ENCODE results near the gene NKAIN2. TPM values are rescaled to one million over a fixed set of nuclear protein-coding genes. Genes with fewer than 3 reads are reported as not detected.
"Not testable (repeated sequence)": the region's sequence is repeated elsewhere in the genome, so short reads cannot be mapped to it uniquely, and the experiment has no call there.

Gene NKAIN2
- total RNA-seq, 4 donors from 2014 or later = 0.11 to 1.0 (median 0.94) TPM; not detected in 1

- no peak for DNase-seq
- intact Hi-C loops (cut with DNase I) = no loop called here
- Histone ChIP-seq H3K9me3 (no peaks in the 10 kb centered on the region), H3K36me3 (no peaks in the 10 kb centered on the region), H3K4me3 (replicated peaks in 1 of 3) (no peak overlapping the region), H3K4me1 (no peaks in the 10 kb centered on the region), H3K27ac (no peak overlapping the region), H3K27me3 (no peaks in the 10 kb centered on the region)
- no peak for TF ChIP-seq POLR2A (IDR thresholded peaks at IDR 0.05)
- no peak for TF ChIP-seq CTCF (IDR thresholded peaks at IDR 0.05)
- 91 to 96% methylated on average over 2 of the region's 2 CpGs for WGBS, 2 donors
These were observed 655.6 kb downstream of the NKAIN2 start for GRCh38 chr6:124459268-124459667.

- Histone ChIP-seq H3K4me1 (peaks cover 0 to 7% of the 10 kb centered on the region in 2 donors), H3K27me3 (no peaks in the 10 kb centered on the region), H3K36me3 (no peaks in the 10 kb centered on the region), H3K27ac (no peak overlapping the region), H3K4me3 (replicated peaks in 1 of 3) (no peak overlapping the region), H3K9me3 (no peaks in the 10 kb centered on the region)
- WGBS, 2 donors = 80 to 86% methylated on average over 3 of the region's 3 CpGs
- TF ChIP-seq POLR2A (IDR thresholded peaks at IDR 0.05) (no peak), CTCF (IDR thresholded peaks at IDR 0.05) (no peak)
- intact Hi-C loops (cut with DNase I) = no loop called here
- DNase-seq = no peak
These were observed 659.1 kb downstream of the NKAIN2 start for GRCh38 chr6:124462750-124463149.

- Histone ChIP-seq H3K27me3 (no peaks in the 10 kb centered on the region), H3K36me3 (no peaks in the 10 kb centered on the region), H3K27ac (no peak overlapping the region), H3K9me3 (no peaks in the 10 kb centered on the region), H3K4me3 (replicated peaks in 1 of 3) (no peak overlapping the region), H3K4me1 (peaks cover 0 to 7% of the 10 kb centered on the region in 2 donors)
- 92 to 95% methylated on average over 3 of the region's 3 CpGs for WGBS, 2 donors
- DNase-seq = no peak
- TF ChIP-seq CTCF (IDR thresholded peaks at IDR 0.05) = no peak
- no peak for TF ChIP-seq POLR2A (IDR thresholded peaks at IDR 0.05)
- intact Hi-C loops (cut with DNase I) = no loop called here
These were observed 659.6 kb downstream of the NKAIN2 start for GRCh38 chr6:124463271-124463670.

GRCh38 chr6:124464600-124464999, 660.9 kb downstream of the NKAIN2 start:
- intact Hi-C loops (cut with DNase I); H3K9me3 ChIP-seq; H3K4me3 ChIP-seq (replicated peaks in 1 of 3); H3K27me3 ChIP-seq; H3K4me1 ChIP-seq; DNase-seq; H3K27ac ChIP-seq; H3K36me3 ChIP-seq: not testable (repeated sequence)
- 88 to 94% methylated on average over 2 of the region's 2 CpGs for WGBS, 2 donors

- Histone ChIP-seq H3K4me3 (replicated peaks in 1 of 3) (no peak overlapping the region), H3K36me3 (no peaks in the 10 kb centered on the region), H3K4me1 (peaks cover 0 to 7% of the 10 kb centered on the region in 2 donors), H3K27ac (no peak overlapping the region), H3K27me3 (no peaks in the 10 kb centered on the region), H3K9me3 (no peaks in the 10 kb centered on the region)
- 86 to 90% methylated on average over 2 of the region's 2 CpGs for WGBS, 2 donors
- TF ChIP-seq POLR2A (IDR thresholded peaks at IDR 0.05) (no peak), CTCF (IDR thresholded peaks at IDR 0.05) (no peak)
- no peak for DNase-seq
- intact Hi-C loops (cut with DNase I) = no loop called here
These were observed 663.3 kb downstream of the NKAIN2 start for GRCh38 chr6:124466949-124467348.

- no peak for DNase-seq
- H3K27me3 ChIP-seq = no peaks in the 10 kb centered on the region
- H3K27ac ChIP-seq = no peak overlapping the region
- H3K36me3 ChIP-seq = no peaks in the 10 kb centered on the region
- H3K9me3 ChIP-seq = no peaks in the 10 kb centered on the region
- H3K4me1 ChIP-seq = peaks cover 0 to 7% of the 10 kb centered on the region in 2 donors
- 69 to 81% methylated on average over 1 of the region's 1 CpG for WGBS, 2 donors
- TF ChIP-seq CTCF (IDR thresholded peaks at IDR 0.05) (no peak), POLR2A (IDR thresholded peaks at IDR 0.05) (no peak)
- H3K4me3 ChIP-seq (replicated peaks in 1 of 3) = no peak overlapping the region
- intact Hi-C loops (cut with DNase I) = no loop called here
These were observed 663.7 kb downstream of the NKAIN2 start for GRCh38 chr6:124467366-124467765.

Data from thyroid gland (tissue), 4 donors.